ENCODE data around the gene ARHGEF2.

The ARHGEF2 gene

GRCh38 chr1:155976913-155977689 is 1.2 kb downstream of the ARHGEF2 start:
- Histone ChIP-seq H3K27ac (ENCODE audit: low read depth, low read length) (peak overlapping the region; percentile 96), H3K27me3 (ENCODE audit: control insufficient read depth in 1 of 2, insufficient read depth in 2 of 2, low read length in 2 of 2) (no peaks in the 10 kb centered on the region), H3K4me3 (ENCODE audit: low read depth in 1 of 2, low read length in 2 of 2) (peak overlapping the region; percentile 84 to 98), H3K36me3 (ENCODE audit: insufficient read depth, low read length) (no peaks in the 10 kb centered on the region), H3K9me3 (ENCODE audit: low read length) (no peaks in the 10 kb centered on the region), H3K9ac (ENCODE audit: low read length) (peak overlapping the region; percentile 93), H3K4me1 (ENCODE audit: insufficient read depth, low read length) (peaks cover 80% of the 10 kb centered on the region)

- Histone ChIP-seq H3K9ac (ENCODE audit: low read length) (peak overlapping the region; percentile 93), H3K9me3 (ENCODE audit: low read length) (no peaks in the 10 kb centered on the region), H3K27me3 (ENCODE audit: control insufficient read depth in 1 of 2, insufficient read depth in 2 of 2, low read length in 2 of 2) (no peaks in the 10 kb centered on the region), H3K27ac (ENCODE audit: low read depth, low read length) (peak overlapping the region; percentile 96), H3K4me3 (ENCODE audit: low read depth in 1 of 2, low read length in 2 of 2) (peak overlapping the region; percentile 25 to 84), H3K4me1 (ENCODE audit: insufficient read depth, low read length) (peaks cover 74% of the 10 kb centered on the region), H3K36me3 (ENCODE audit: insufficient read depth, low read length) (no peaks in the 10 kb centered on the region)
Measured at GRCh38 chr1:155976062-155976912, 2.1 kb downstream of the ARHGEF2 start.

GRCh38 chr1:155975375-155976061 is 2.8 kb downstream of the ARHGEF2 start:
- no peaks in the 10 kb centered on the region for H3K27me3 ChIP-seq (ENCODE audit: control insufficient read depth in 1 of 2, insufficient read depth in 2 of 2, low read length in 2 of 2)
- H3K9ac ChIP-seq (ENCODE audit: low read length), result peak overlapping the region; percentile 93
- peaks cover 73% of the 10 kb centered on the region for H3K4me1 ChIP-seq (ENCODE audit: insufficient read depth, low read length)
- H3K4me3 ChIP-seq (ENCODE audit: low read depth in 1 of 2, low read length in 2 of 2), result peak overlapping the region; percentile 25 to 84
- no peaks in the 10 kb centered on the region for H3K9me3 ChIP-seq (ENCODE audit: low read length)
- peak overlapping the region; percentile 96 for H3K27ac ChIP-seq (ENCODE audit: low read depth, low read length)
- no peaks in the 10 kb centered on the region for H3K36me3 ChIP-seq (ENCODE audit: insufficient read depth, low read length)

- peaks cover 73% of the 10 kb centered on the region for H3K4me1 ChIP-seq (ENCODE audit: insufficient read depth, low read length)
- peak overlapping the region; percentile 25 for H3K9ac ChIP-seq (ENCODE audit: low read length)
- H3K9me3 ChIP-seq (ENCODE audit: low read length), result no peaks in the 10 kb centered on the region
- H3K4me3 ChIP-seq (ENCODE audit: low read depth in 1 of 2, low read length in 2 of 2), result peak overlapping the region; percentile 12 to 84
- no peaks in the 10 kb centered on the region for H3K27me3 ChIP-seq (ENCODE audit: control insufficient read depth in 1 of 2, insufficient read depth in 2 of 2, low read length in 2 of 2)
- peaks cover 5% of the 10 kb centered on the region for H3K36me3 ChIP-seq (ENCODE audit: insufficient read depth, low read length)
- H3K27ac ChIP-seq (ENCODE audit: low read depth, low read length), result peak overlapping the region; percentile 96
Measured at GRCh38 chr1:155974208-155975115, 3.9 kb downstream of the ARHGEF2 start.

GRCh38 chr1:155973723-155974122 is 4.6 kb downstream of the ARHGEF2 start:
- H3K4me3 ChIP-seq (ENCODE audit: low read depth in 1 of 2, low read length in 2 of 2), result no peak overlapping the region

GRCh38 chr1:155971910-155972809 is 6.2 kb downstream of the ARHGEF2 start:
- Histone ChIP-seq H3K9me3 (ENCODE audit: low read length) (no peaks in the 10 kb centered on the region), H3K27me3 (ENCODE audit: control insufficient read depth in 1 of 2, insufficient read depth in 2 of 2, low read length in 2 of 2) (no peaks in the 10 kb centered on the region), H3K4me3 (ENCODE audit: low read depth in 1 of 2, low read length in 2 of 2) (no peak overlapping the region), H3K4me1 (ENCODE audit: insufficient read depth, low read length) (peaks cover 85% of the 10 kb centered on the region), H3K36me3 (ENCODE audit: insufficient read depth, low read length) (peaks cover 22% of the 10 kb centered on the region), H3K9ac (ENCODE audit: low read length) (no peak overlapping the region), H3K27ac (ENCODE audit: low read depth, low read length) (no peak overlapping the region)

More at GRCh38 chr1:155973723-155974122, 4.6 kb downstream of the ARHGEF2 start:
- Histone ChIP-seq H3K27ac (ENCODE audit: low read depth, low read length) (no peak overlapping the region), H3K9me3 (ENCODE audit: low read length) (no peaks in the 10 kb centered on the region), H3K27me3 (ENCODE audit: control insufficient read depth in 1 of 2, insufficient read depth in 2 of 2, low read length in 2 of 2) (no peaks in the 10 kb centered on the region), H3K4me1 (ENCODE audit: insufficient read depth, low read length) (peaks cover 73% of the 10 kb centered on the region), H3K36me3 (ENCODE audit: insufficient read depth, low read length) (peaks cover 11% of the 10 kb centered on the region), H3K9ac (ENCODE audit: low read length) (no peak overlapping the region)

- no peak overlapping the region for H3K4me3 ChIP-seq (ENCODE audit: low read depth in 1 of 2, low read length in 2 of 2)
- no peak overlapping the region for H3K9ac ChIP-seq (ENCODE audit: low read length)
- H3K27ac ChIP-seq (ENCODE audit: low read depth, low read length), result no peak overlapping the region
- H3K27me3 ChIP-seq (ENCODE audit: control insufficient read depth in 1 of 2, insufficient read depth in 2 of 2, low read length in 2 of 2), result no peaks in the 10 kb centered on the region
- H3K9me3 ChIP-seq (ENCODE audit: low read length), result no peaks in the 10 kb centered on the region
- peaks cover 74% of the 10 kb centered on the region for H3K4me1 ChIP-seq (ENCODE audit: insufficient read depth, low read length)
- peaks cover 37% of the 10 kb centered on the region for H3K36me3 ChIP-seq (ENCODE audit: insufficient read depth, low read length)
Measured at GRCh38 chr1:155970531-155971167, 7.7 kb downstream of the ARHGEF2 start.

- Histone ChIP-seq H3K9me3 (ENCODE audit: low read length) (no peaks in the 10 kb centered on the region), H3K27me3 (ENCODE audit: control insufficient read depth in 1 of 2, insufficient read depth in 2 of 2, low read length in 2 of 2) (no peaks in the 10 kb centered on the region), H3K36me3 (ENCODE audit: insufficient read depth, low read length) (peaks cover 48% of the 10 kb centered on the region), H3K4me1 (ENCODE audit: insufficient read depth, low read length) (peaks cover 61% of the 10 kb centered on the region), H3K27ac (ENCODE audit: low read depth, low read length) (no peak overlapping the region), H3K9ac (ENCODE audit: low read length) (no peak overlapping the region), H3K4me3 (ENCODE audit: low read depth in 1 of 2, low read length in 2 of 2) (no peak overlapping the region)
Measured at GRCh38 chr1:155969377-155969791, 9.0 kb downstream of the ARHGEF2 start.

- H3K4me3 ChIP-seq (ENCODE audit: low read depth in 1 of 2, low read length in 2 of 2), result no peak overlapping the region
- H3K4me1 ChIP-seq (ENCODE audit: insufficient read depth, low read length), result peaks cover 56% of the 10 kb centered on the region
- no peaks in the 10 kb centered on the region for H3K9me3 ChIP-seq (ENCODE audit: low read length)
- peak overlapping the region; percentile 13 for H3K27ac ChIP-seq (ENCODE audit: low read depth, low read length)
- H3K27me3 ChIP-seq (ENCODE audit: control insufficient read depth in 1 of 2, insufficient read depth in 2 of 2, low read length in 2 of 2), result no peaks in the 10 kb centered on the region
- H3K36me3 ChIP-seq (ENCODE audit: insufficient read depth, low read length), result peaks cover 51% of the 10 kb centered on the region
- H3K9ac ChIP-seq (ENCODE audit: low read length), result no peak overlapping the region
Measured at GRCh38 chr1:155968670-155969069, 9.7 kb downstream of the ARHGEF2 start.

Measured in muscle layer of colon (tissue), 2 donors.